Thyroid gland (tissue), 4 donors: ENCODE measurements around the gene PGBD5.

Experiments used
- POLR2A ChIP-seq, 2 donors: fragments of 450-650 bp; IDR thresholded peaks; one replicate each; pipeline ENCODE4 v1.6.1; 2017; ENCODE audit warnings: antibody characterized with exemption in 2 of 2, mild to moderate bottlenecking in 2 of 2, moderate library complexity in 1 of 2
- TF ChIP-seq, protein P1 (sequence below), 6 experiments: fragments of 200-600 bp in 3 of 6; fragments of 450-650 bp in 3 of 6; sonication (generic) in 3 of 6; IDR thresholded peaks; one replicate each; pipeline ENCODE4 v1.5.1; 2016 to 2019; ENCODE audit warnings: antibody characterized with exemption in 6 of 6, mild to moderate bottlenecking in 2 of 6, inconsistent platforms in 1 of 6, moderate library complexity in 1 of 6

DNA sequence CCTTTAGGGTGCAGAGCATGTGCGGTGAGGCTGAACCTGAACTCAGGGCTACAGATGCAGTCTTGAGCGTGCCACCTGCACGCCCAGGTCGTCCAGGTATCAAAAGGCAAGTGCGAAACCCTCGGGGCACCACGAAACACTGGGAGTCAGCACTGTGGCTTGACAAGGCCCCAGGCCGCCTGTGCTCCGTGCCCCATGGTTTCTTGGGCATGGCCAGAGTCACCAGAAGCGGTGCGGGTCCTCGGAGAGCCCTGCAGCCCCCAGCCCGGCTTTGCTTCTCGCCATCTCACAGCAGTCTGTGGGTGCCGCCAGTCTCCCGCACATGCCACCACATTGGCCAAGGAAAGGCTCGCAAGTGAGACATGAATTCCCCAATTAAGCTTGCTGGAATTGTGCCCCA is 117.3 kb downstream of the PGBD5 start:
- no peak for TF ChIP-seq POLR2A (IDR thresholded peaks at IDR 0.05)
- TF ChIP-seq, protein P1, sequence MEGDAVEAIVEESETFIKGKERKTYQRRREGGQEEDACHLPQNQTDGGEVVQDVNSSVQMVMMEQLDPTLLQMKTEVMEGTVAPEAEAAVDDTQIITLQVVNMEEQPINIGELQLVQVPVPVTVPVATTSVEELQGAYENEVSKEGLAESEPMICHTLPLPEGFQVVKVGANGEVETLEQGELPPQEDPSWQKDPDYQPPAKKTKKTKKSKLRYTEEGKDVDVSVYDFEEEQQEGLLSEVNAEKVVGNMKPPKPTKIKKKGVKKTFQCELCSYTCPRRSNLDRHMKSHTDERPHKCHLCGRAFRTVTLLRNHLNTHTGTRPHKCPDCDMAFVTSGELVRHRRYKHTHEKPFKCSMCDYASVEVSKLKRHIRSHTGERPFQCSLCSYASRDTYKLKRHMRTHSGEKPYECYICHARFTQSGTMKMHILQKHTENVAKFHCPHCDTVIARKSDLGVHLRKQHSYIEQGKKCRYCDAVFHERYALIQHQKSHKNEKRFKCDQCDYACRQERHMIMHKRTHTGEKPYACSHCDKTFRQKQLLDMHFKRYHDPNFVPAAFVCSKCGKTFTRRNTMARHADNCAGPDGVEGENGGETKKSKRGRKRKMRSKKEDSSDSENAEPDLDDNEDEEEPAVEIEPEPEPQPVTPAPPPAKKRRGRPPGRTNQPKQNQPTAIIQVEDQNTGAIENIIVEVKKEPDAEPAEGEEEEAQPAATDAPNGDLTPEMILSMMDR (IDR thresholded peaks at IDR 0.05), result no peak
